NCI-H526 treated with DMSO at 0.1 percent for 48 hours (cell line): ENCODE measurements around the gene ROBO1.
"Not testable (repeated sequence)": the region's sequence is repeated elsewhere in the genome, so short reads cannot be mapped to it uniquely, and the experiment has no call there.

Experiments used
- DNase-seq: peaks from one replicate; lab custom pipeline; 2025; lab: John Stamatoyannopoulos, UW

The ROBO1 gene

DNA sequence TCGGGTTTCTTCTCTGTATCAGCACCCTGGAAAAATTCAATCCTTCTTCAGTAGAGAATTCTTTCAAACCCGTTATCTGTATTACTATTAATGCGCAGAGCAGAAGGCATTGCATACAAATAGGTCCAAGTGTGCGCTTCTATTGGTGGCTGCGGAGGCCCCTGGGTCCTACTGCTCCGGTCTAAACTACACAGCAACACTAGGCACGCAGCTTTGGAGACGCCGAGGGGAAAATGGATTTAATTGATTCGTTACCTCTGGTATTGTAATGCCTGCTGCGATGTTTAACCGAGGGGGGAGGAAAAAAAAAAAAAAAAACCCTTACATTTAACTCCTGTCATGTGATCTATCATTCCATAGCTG lies at the start of gene ROBO1:
Gene ROBO1 (minus strand): TSS at position 94 of the 363 bp plus-strand sequence.
- DNase-seq = no peak

DNA sequence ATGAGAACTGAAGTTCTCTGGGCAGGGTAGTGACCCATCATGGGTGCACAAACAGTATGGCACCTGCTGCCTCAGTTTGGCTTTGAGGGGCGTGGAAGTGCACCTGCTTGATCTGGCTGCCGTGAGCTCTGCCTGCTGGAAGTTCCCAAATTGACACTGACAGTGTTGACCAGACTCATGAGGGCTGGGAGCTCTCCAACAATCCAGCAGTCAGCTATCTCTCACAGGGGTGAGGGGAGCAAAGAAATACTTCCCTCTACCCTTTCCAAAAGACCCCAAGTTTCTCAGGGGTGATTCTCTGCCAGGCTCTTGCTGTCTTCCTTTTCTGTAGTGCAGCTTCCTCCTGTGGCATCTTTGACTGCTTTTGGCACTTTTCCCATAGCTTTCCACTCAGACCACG lies 49.4 kb upstream of the ROBO1 start:
- no peak for DNase-seq

DNA sequence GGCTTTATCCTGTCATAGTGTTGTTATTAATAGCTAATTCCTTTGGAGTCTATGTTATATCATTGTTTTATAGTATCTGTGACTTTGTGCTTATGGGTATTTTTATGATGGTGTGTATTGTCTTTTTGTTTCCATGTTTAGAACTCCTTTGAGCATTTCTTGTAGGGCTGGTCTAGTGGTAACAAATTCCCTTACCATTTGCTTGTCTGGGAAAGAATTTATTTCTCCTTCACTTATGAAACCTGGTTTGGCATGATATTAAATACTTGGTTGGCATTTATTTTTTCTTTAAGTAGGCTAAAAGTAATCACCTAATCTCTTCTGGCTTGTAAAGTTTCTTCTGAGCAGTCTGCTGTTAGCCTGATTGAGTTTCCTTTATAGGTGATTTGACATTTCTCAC lies 47.7 kb upstream of the ROBO1 start:
- DNase-seq = no peak

DNA sequence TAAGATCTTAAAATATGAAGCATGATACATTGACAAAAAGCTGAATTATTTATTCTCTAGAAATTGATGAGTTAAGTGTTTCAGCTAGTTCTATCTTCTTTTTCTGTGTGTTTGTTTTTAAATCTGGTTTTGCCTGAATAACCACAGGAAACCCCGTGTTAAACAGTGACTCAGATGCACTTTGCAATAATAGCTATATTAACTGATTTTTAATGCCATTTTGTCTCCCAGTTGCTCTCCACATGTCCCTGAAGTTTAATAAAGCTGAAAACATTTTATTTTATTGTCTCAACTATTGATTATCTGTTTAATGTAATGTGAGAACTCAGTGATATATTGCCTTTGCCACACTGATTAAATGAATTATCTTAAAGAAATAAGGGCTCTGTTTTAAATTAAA lies 42.8 kb upstream of the ROBO1 start:
- no peak for DNase-seq

DNA sequence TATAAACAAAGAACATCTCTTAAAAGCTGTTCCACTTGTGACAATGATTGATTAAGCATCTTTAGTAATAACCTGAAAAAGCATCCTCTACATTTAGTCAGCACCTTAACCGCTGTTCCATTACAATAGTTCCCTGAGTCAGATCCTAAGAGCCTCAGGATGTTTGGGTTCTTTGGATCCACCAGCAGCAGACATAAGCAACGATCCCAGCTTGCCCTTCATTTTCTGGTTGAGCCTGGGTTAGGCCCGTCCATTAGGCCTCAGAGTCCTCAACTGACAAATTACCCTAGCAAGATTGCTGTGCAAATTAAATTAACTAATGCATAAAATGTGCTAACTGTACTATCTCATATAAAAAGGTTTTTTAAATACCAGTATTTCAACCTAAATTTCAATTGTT lies 42.3 kb upstream of the ROBO1 start:
- DNase-seq = no peak

DNA sequence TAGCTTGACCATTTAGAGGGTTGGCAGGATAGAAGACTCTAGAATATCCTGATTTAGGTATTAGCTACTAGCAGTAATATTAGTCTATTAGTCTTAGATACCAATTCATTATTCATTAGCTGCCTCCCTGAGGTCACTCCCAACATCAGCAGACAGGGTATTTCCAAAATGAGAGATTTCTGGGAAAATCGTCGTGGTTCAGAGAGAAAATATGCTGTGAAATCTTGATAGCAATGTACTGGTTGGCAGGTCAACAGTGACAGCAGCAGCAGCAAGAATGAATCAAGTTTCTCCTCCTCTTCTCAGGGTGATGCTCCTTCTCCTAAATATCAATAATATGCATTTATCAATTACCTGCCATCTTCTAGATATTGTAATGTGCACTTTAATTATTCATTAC lies 41.3 kb upstream of the ROBO1 start:
- no peak for DNase-seq

DNA sequence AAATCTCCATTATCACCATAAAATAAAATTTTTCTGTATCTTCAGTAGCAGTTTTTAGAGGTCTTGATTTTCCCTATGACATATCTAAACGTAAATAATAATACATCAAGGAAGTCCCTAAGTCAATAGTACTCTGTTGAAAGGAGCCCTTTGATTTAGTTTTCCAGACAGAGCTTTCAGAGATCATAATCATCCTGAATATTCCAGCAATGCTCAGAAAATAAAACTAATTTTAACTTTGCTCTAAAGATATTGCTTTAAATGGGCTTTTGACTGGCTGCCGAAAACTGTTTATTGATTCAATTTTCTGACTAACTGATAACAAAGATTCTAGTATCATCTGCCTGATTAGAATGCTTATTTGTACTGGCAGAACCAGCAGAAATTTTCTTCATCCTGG lies 40.7 kb upstream of the ROBO1 start:
- DNase-seq = no peak

DNA sequence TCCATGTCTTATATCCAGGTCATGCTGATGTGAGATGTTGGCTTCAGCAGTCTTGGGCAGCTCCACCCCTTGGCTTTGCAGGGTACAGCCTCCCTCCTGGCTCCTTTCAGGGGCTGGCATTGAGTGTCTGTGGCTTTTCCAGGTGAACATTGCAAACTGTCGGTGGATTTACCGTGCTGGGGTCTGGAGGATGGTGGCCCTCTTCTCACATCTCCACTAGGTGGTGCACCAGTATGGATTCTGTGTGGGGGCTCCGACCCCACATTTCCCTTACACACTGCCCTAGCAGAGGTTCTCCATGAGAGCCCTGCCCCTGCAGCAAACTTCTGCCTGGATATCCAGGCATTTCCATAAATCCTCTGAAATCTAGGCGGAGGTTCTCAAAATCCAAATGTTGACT lies 22.4 kb upstream of the ROBO1 start:
- DNase-seq = not testable (repeated sequence)

DNA sequence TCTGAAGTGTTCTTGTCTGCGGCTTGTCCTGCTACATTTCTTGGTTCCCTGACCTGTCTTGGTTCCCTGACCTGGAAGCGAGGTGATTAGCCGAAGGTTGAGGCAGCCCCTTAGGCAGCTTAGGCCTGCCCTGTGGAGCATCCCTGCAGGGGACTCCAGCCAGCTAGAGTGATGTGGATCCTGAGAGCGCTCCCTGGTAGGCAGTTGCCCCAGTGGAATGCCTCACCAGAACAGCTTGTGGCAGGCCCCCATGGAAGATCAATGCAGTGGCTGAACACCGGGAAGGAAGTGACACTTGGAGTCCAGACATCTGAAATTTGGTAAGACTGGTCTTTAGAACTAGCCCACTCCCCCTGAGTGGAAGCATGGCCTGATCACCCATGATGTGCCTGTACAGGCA lies 5.5 kb upstream of the ROBO1 start:
- no peak for DNase-seq

DNA sequence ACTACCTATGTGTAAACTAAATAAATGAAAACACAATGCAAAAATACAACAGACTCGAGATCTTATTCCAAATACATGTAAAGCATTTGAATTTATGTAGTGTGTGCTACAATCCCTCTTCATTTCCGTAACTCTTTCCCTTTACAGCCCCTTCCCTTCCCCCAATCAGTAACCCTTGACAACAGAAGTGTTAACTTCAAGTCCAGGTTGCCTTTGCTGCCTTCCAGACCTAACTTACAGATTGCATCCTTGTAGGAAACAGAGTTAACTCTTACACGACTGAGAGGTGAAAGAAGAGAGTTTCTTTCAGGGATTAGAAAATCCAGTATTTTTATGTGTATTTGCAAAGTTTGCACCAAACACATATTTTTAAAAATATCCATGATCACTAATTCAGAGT lies 1.4 kb upstream of the ROBO1 start:
- no peak for DNase-seq

DNA sequence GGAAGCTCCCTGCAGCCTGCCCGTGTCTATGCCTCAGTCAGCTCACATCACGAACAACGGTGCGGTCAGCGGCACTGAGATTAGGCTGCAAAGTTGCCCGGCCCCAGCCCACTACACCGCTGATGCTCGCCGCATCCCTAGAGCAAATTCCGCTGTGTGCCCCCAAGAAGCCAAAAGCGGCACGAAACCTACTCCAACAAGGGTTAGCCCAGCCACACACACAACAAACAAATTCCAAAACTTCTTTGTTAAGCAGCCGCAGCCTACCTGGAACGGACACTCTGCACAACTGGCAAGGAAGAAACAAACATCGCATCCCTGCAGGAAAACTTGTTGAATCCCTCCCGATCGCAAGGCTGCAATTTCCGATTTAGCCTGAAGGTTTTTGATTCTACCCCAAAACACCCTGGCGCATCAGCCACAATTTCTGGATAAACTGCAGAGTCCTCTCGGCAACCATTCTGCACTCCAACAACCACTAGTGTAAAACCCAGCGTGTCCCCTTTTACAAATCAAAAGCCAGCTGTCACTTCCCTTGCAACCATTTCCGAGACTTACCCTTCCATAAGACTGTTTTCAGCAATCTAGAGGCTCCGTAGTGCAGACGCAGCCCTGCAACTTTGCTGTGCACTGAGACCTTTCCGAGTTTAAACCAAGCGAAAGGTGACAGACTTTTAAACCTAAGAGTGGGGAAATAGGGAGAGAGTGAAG lies 449 bp downstream of the ROBO1 start:
- no peak for DNase-seq

DNA sequence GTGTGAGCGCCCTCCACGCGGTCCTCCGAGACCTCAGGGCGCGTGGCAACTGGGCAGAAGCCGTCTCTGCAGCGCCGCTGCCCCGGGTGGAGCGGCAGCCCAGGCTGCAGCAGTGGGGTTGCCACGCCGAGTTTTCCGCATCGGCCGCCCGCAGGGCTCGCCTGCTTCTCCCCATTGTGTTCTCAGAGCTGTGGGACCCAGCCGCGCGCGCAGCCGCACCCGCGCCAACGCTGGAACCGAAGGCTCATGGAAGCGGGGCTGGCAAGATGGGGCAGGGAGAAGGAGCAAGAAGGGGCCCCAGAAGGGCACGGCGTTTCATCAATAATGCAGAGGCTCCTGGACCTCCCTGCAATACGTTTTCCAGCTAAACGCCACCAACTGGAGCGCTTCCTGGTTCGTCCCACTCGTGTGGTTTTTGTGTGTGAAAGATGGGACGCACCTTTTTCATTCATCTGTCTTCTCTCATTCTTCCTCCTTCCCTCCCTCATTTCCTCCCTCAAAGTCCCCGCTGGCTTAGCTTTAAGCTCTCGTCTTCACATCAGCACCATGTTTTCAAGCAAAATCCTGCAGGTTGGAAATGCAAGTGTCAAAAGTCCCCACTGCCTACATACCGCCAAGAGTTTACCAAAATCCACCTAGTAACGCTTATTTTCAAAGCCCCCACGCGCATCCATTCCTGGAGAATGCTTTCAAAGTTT lies 1.2 kb downstream of the ROBO1 start:
- DNase-seq = no peak

DNA sequence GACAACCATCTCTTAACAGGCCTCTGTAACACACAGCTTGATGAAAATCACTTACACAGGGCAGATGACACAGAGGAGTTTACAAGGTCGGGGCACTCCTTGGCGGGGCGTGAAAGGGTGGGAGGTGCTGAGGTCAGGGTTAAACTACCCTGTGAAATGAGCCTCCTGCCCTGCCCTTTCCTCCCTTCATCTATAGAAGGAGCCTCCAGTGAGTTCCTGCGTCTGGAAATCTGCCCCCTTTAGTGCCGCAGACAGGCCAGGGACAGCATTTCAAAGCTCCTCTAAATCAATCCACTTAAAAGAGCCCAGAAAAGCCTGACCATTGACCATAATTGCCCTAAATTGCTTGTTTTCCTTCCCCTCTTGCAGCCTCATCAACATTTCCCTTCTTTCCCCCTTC lies 1.9 kb downstream of the ROBO1 start:
- DNase-seq = no peak

DNA sequence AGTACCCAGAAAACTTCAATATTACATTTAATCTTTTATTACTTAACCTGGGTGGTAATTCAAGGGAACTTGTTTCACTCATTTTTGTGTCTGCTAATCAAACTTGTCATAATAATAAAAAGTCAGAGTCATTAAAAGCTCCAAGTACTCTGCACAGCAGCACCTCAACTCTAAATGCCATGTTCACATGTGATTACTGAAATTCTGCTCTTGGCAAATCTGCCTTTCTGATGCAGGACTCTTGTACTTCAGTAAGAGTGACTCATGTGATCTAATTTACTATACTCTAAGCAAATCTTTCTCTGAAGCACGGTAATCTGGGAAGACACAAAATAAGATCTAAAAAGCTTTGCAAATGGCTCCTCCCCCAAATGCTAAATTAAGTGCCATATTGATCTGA lies 6.4 kb downstream of the ROBO1 start:
- no peak for DNase-seq

DNA sequence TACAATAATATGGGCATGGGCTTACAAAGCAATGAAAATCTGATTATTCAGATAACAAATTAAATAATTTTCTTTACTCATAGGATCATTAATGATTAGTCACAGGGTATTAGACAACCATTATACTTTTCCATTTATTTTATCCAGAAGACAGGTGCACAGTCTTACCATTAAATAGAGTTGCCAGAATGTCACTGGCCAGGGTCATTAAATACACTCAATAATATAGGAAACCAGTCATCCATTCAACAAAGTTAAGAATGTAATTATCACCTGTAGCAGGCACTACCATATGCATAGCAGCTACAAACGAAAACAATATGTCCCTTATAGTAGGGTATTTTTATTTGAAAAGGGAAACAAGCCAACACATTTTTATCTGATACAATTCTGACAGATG lies 16.1 kb downstream of the ROBO1 start:
- no peak for DNase-seq

DNA sequence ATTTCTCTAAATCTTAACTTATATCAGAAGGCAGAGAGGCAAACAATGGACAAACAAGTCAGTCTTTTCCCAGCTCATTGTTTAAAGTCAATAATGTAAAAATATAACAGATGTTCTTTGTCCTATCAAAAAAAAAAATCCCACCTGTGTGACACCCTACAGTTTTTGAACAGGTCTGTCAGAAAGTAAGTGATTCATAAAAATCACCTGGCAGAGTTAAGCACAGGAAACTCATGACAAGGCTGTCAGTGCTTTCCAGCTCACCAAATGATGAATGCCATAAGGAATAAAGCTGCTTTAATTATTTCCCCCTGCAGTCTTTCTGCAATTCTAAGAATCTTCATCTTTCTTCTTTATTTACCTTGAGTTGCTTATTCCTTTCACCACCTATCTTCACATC lies 30.3 kb downstream of the ROBO1 start:
- DNase-seq = no peak

DNA sequence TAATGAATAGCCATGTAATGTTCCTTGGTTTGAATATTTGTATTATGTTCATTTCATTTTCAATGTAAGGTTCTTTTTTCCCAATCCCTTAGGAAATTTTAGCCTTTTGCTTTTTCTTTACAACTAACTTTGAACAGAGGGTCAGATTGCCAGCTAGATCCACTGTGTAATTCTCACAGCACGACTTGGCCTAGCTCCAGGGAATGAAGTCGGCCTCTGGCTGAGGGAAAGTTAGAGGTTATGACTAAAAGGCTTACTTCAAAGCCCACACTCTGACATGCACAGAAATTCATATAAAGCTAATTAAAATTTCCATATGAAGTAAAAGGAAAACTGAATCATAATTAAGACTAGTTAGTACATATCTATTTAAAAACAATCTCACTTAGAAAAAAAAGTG lies 38.7 kb downstream of the ROBO1 start:
- no peak for DNase-seq

DNA sequence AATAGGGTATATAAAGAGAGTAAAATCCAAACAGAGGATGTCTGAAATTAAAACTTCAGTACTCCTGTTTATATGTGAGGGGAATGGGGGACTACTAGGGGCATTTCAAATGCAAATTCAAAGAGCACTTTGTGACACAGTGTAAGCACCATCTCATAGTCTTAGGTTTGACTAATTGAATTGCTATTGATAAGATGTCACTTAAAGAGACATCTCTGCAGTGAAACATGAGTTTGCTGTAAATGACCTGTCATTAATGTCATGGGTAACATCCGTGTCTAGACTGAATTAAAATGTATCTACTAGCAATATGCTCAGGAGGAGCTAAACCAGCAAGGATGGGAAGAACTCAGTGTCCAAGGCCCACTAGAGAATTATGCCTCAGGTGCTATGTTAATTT lies 41.0 kb downstream of the ROBO1 start:
- DNase-seq = no peak

DNA sequence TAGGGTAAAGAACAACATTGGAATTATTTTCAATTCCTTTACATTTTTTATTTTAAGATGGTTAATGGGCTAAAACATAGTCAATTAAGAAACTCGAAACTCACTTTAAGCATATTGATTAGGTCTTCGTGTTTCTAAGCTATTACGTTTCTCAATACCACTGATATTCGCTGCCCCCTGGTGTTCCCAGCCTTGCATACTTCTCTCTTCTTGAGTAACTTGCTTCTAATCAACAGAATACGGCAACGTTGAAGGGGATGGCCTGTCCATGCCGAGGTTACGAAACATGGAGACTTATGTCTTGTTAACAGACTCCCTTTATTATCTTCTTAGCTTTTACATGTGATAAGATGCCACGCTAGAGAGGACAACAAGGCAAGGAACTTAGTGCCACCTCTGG lies 43.6 kb downstream of the ROBO1 start:
- DNase-seq = no peak

DNA sequence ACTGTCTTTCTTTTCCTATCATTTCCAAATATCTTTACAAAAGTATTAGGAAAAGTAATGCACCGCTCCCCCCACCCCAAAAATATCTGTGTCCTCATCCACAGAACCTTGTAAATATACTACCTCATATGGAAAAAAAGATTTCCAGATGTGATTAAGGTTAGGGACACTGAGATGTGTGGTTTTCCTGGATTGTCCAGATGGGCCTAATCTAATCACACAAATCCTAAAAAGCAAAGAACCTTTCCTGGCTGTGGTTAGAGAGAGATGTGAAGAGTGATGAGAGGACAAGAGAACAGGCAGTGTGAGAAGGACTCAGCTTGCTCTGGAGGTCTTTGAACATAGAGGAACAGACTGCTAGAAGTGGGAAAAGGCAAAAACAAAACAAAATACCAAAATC lies 77.7 kb downstream of the ROBO1 start:
- DNase-seq = no peak

DNA sequence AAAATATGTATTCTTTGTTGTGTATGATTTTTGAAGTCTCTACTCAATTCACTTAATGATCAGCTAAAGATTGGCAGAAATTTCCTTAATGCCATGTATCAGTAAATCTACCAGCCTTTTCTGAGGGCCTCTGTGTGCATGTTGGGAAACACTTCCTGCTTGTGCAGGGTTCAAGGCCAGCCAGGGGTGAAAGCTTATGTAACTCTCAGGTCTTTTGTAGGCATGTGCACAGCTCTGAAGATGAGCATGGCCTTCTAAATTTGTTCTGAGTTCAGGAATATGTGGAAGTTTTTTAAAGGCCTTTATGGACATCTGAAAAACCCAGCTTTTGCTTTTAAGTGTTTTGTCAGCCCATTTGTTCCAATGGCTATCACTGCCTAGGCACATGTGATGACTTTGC lies 82.7 kb downstream of the ROBO1 start:
- no peak for DNase-seq

DNA sequence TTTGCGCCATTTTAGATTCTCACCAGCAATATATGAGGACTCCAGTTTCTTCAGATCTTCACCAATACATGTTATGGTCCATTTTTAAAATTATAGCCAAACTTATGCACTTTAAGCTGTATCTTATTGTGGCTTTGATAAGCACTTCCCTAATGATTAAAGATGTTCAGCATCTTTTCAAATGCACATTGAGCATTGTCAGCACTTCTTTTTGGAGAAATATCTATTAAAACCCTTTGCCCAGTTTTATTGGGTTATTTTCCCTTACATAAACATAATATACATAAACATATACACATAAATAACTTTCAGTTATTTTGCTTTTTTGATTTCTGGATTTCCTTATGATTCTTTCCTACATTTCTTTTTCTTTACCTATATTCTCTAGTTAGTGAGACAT lies 83.8 kb downstream of the ROBO1 start:
- no peak for DNase-seq

DNA sequence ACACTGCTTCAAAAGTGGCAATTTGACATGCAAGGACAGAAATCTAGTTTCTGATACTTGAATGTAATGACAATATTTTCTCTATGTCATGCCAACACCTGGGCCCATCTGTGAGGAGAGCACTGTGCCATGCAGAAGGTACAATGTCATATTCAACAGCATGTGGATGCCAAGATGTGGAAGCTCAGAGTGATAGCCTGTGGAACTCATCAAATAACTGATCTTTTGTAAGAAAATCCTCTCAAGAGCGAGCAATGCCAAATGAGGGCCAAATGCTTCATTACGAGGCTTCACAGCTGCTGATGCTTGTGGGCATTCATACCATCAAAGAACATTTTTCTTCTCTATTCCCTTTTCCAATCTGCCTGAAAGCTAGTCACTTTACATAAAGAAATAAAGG lies 95.1 kb downstream of the ROBO1 start:
- DNase-seq = no peak

DNA sequence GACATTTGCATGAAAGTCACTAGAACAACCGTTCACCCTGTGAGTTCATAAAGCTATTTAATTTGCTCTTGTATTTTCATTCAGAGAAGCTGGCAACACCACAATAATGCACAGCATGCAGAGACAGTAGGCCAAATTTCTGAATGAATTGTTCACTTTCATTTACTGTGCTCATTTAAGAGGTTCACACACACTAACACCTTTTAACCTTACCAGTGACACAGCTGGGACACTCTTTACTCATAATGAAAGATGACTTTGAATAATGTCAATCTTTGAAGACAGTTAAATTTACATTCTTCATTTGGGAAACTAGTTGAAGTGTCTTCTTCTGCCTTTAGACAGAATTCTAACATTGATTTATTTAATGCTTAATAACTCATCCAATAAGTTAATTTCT lies 95.7 kb downstream of the ROBO1 start:
- no peak for DNase-seq
